Smooth muscle cell (in vitro differentiated cells): ENCODE results near the gene MAGEB10. TPM values are rescaled to one million over a fixed set of nuclear protein-coding genes. Genes with fewer than 3 reads are reported as not detected.

ENCODE experiments used
- DNase-seq: peaks from one replicate; lab custom pipeline; 2025; ENCODE audit not compliant: unreplicated experiment; lab: John Stamatoyannopoulos, UW
- H2AFZ ChIP-seq: fragments of 200-600 bp; sonication (generic); 2 replicates; pipeline ENCODE4 v1.6.0; 2016; ENCODE audit warnings: antibody characterized with exemption, low read depth, mild to moderate bottlenecking
- H3F3A ChIP-seq: fragments of 200-600 bp; sonication (generic); 2 replicates; pipeline ENCODE4 v1.6.0; 2017; ENCODE audit warnings: antibody characterized with exemption, low read depth
- H3K27ac ChIP-seq: fragments of 200-600 bp; sonication (generic); 2 replicates; pipeline ENCODE4 v1.5.1; 2016; ENCODE audit warnings: low read depth, mild to moderate bottlenecking
- H3K27me3 ChIP-seq: fragments of 200-600 bp; sonication (generic); 2 replicates; pipeline ENCODE4 v1.6.1; 2016; ENCODE audit warnings: low read depth, mild to moderate bottlenecking
- H3K36me3 ChIP-seq: fragments of 200-600 bp; sonication (generic); 2 replicates; pipeline ENCODE4 v1.5.1; 2016; ENCODE audit warnings: low read depth
- H3K4me1 ChIP-seq: fragments of 200-600 bp; sonication (generic); 2 replicates; pipeline ENCODE4 v1.5.1; 2016; ENCODE audit warnings: low read depth
- H3K4me2 ChIP-seq: fragments of 200-600 bp; sonication (generic); 2 replicates; pipeline ENCODE4 v1.6.0; 2016; ENCODE audit warnings: mild to moderate bottlenecking
- H3K4me3 ChIP-seq: fragments of 200-600 bp; sonication (generic); 2 replicates; pipeline ENCODE4 v1.5.1; 2016; ENCODE audit warnings: mild to moderate bottlenecking
- H3K79me2 ChIP-seq: fragments of 200-600 bp; sonication (generic); 2 replicates; pipeline ENCODE4 v1.6.0; 2016; ENCODE audit warnings: low read depth, mild to moderate bottlenecking
- H3K9ac ChIP-seq: fragments of 200-600 bp; sonication (generic); 2 replicates; pipeline ENCODE4 v1.6.0; 2016; ENCODE audit warnings: low read depth
- H3K9me3 ChIP-seq: fragments of 200-600 bp; sonication (generic); replicated peaks from 2 replicates; pipeline ENCODE4 v1.5.1; 2016; ENCODE audit warnings: low read depth
- H4K20me1 ChIP-seq: fragments of 200-600 bp; sonication (generic); 2 replicates; pipeline ENCODE4 v1.6.0; 2016; ENCODE audit warnings: low read depth
- CTCF ChIP-seq: fragments of 200-600 bp; sonication (generic); IDR thresholded peaks from 2 replicates; pipeline ENCODE4 v1.5.1; 2017; ENCODE audit warnings: borderline replicate concordance, mild to moderate bottlenecking, antibody characterized with exemption; ENCODE audit not compliant: insufficient read depth, poor library complexity, severe bottlenecking
- WGBS: methylation state at CpG from one replicate; pipeline ENCODE4 v1.1.7; 2016; ENCODE audit warnings: low lambda C conversion rate; 5-methylcytosine and 5-hydroxymethylcytosine counted together
- polyA plus RNA-seq: library from polyadenylated mRNA; unstranded; fragments of >200 nt; fragmentation: Nextera tagmentation; extraction: Ambion mirVana; gene quantifications from 2 replicates; pipeline ENCODE4 v1.2.1, GENCODE V29; 2016
- total RNA-seq: library from RNA; depleted of rRNA; stranded (reverse); fragments of >200 nt; gene quantifications from 2 replicates; pipeline ENCODE4 v1.2.3, GENCODE V29; 2014

The MAGEB10 gene
- total and polyA plus RNA-seq, 2 experiments from 2014 or later: not detected

- Histone ChIP-seq H3K36me3 (no peaks in the 10 kb centered on the region), H3K9ac (no peak overlapping the region), H3K79me2 (no peaks in the 10 kb centered on the region), H3K4me2 (no peak overlapping the region), H3F3A (no peaks in the 10 kb centered on the region), H2AFZ (no peak overlapping the region), H3K27ac (no peak overlapping the region), H4K20me1 (no peaks in the 10 kb centered on the region), H3K4me3 (no peak overlapping the region), H3K9me3 (no peaks in the 10 kb centered on the region), H3K4me1 (no peaks in the 10 kb centered on the region), H3K27me3 (no peaks in the 10 kb centered on the region)
- no peak for TF ChIP-seq CTCF
- WGBS: 60% methylated on average over 4 of the region's 4 CpGs
- DNase-seq: no peak
Observed at GRCh38 chrX:27842859-27843258, 35.1 kb downstream of the MAGEB10 start.

GRCh38 chrX:27860337-27860736 is 52.5 kb downstream of the MAGEB10 start:
- no peak for TF ChIP-seq CTCF
- H3F3A ChIP-seq: no peaks in the 10 kb centered on the region
- no peaks in the 10 kb centered on the region for H3K27me3 ChIP-seq
- H3K79me2 ChIP-seq: no peaks in the 10 kb centered on the region
- H3K4me3 ChIP-seq: no peak overlapping the region
- H3K27ac ChIP-seq: no peak overlapping the region
- DNase-seq: no peak
- H3K4me1 ChIP-seq: no peaks in the 10 kb centered on the region
- H3K4me2 ChIP-seq: no peak overlapping the region
- no peak overlapping the region for H2AFZ ChIP-seq
- no peak overlapping the region for H3K9ac ChIP-seq
- no peaks in the 10 kb centered on the region for H3K36me3 ChIP-seq
- no peaks in the 10 kb centered on the region for H4K20me1 ChIP-seq
- no peaks in the 10 kb centered on the region for H3K9me3 ChIP-seq

GRCh38 chrX:27863809-27864208 is 56.0 kb downstream of the MAGEB10 start:
- H3F3A ChIP-seq: no peaks in the 10 kb centered on the region
- no peaks in the 10 kb centered on the region for H3K27me3 ChIP-seq
- no peak overlapping the region for H3K9ac ChIP-seq
- no peak overlapping the region for H2AFZ ChIP-seq
- H3K9me3 ChIP-seq: no peaks in the 10 kb centered on the region
- no peak overlapping the region for H3K27ac ChIP-seq
- DNase-seq: no peak
- WGBS: 70% methylated on average over 35 of the region's 35 CpGs
- H3K4me3 ChIP-seq: peak overlapping the region; percentile 26
- no peaks in the 10 kb centered on the region for H3K4me1 ChIP-seq
- H3K36me3 ChIP-seq: no peaks in the 10 kb centered on the region
- H3K79me2 ChIP-seq: no peaks in the 10 kb centered on the region
- H3K4me2 ChIP-seq: peak overlapping the region; percentile 14
- no peak for TF ChIP-seq CTCF
- H4K20me1 ChIP-seq: no peaks in the 10 kb centered on the region

Other genes with a start within 250 kb of the MAGEB10 start
- not detected in 2 replicates for gene DCAF8L2, start 217.6 kb upstream of the MAGEB10 start, total RNA-seq
- not detected in 2 replicates for gene DCAF8L2, start 217.6 kb upstream of the MAGEB10 start, polyA plus RNA-seq
- gene DCAF8L1, start 173.5 kb downstream of the MAGEB10 start, total RNA-seq: not detected in 2 replicates
- not detected in 2 replicates for gene DCAF8L1, start 173.5 kb downstream of the MAGEB10 start, polyA plus RNA-seq